IPS-18a (cell line): ENCODE data around the gene PPP1R26.
"Not testable (repeated sequence)": the region's sequence is repeated elsewhere in the genome, so short reads cannot be mapped to it uniquely, and the experiment has no call there.

Experiments used
- H3K27ac ChIP-seq: one replicate; pipeline ENCODE4 v1.5.1; 2013; ENCODE audit warnings: low read length
- H3K27me3 ChIP-seq: one replicate; pipeline ENCODE4 v1.6.1; 2013; ENCODE audit warnings: mild to moderate bottlenecking, low read length; ENCODE audit not compliant: control insufficient read depth, insufficient read depth
- H3K36me3 ChIP-seq: one replicate; pipeline ENCODE4 v1.6.1; 2013; ENCODE audit warnings: low read depth, low read length; ENCODE audit not compliant: control insufficient read depth
- H3K4me1 ChIP-seq: one replicate; pipeline ENCODE4 v1.6.1; 2013; ENCODE audit warnings: low read depth, low read length; ENCODE audit not compliant: control insufficient read depth
- H3K4me3 ChIP-seq: one replicate; pipeline ENCODE4 v1.5.1; 2013; ENCODE audit warnings: low read length
- H3K9ac ChIP-seq: one replicate; pipeline ENCODE4 v1.6.1; 2013; ENCODE audit warnings: mild to moderate bottlenecking, low read length, moderate library complexity
- H3K9me3 ChIP-seq: one replicate; pipeline ENCODE4 v1.6.1; 2013; ENCODE audit warnings: low read depth, low read length; ENCODE audit not compliant: control insufficient read depth

PPP1R26 gene

DNA sequence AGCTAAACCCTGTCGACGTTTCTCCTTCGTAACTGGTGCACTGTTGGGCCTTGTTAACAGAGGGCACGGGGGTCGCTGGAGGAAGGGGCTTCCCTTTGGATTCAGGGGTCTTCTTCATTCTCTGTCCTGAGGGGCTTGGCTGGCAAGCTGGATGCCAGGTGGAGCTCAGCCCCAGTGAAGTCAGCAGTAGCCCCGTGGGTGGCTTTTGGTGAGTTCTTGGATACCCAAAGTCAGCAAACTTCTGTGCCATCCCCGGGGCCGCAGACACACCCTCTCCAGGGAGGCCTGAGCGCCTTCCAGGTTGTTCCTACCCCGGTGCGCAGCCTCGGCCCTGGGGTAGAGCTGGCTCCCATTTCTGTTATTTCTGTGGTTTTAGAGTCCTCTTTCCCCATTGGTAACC, 54.1 kb downstream of the PPP1R26 start:
- Histone ChIP-seq H3K36me3 (no peaks in the 10 kb centered on the region), H3K27me3 (no peaks in the 10 kb centered on the region), H3K4me3 (no peak overlapping the region), H3K9ac (no peak overlapping the region), H3K27ac (no peak overlapping the region), H3K4me1 (no peaks in the 10 kb centered on the region), H3K9me3 (no peaks in the 10 kb centered on the region)

- not testable (repeated sequence) for H3K4me1 ChIP-seq, H3K9me3 ChIP-seq, H3K9ac ChIP-seq, H3K36me3 ChIP-seq, H3K27ac ChIP-seq, H3K27me3 ChIP-seq, H3K4me3 ChIP-seq
These were observed 54.7 kb downstream of the PPP1R26 start for GRCh38 chr9:135534192-135534711.

DNA sequence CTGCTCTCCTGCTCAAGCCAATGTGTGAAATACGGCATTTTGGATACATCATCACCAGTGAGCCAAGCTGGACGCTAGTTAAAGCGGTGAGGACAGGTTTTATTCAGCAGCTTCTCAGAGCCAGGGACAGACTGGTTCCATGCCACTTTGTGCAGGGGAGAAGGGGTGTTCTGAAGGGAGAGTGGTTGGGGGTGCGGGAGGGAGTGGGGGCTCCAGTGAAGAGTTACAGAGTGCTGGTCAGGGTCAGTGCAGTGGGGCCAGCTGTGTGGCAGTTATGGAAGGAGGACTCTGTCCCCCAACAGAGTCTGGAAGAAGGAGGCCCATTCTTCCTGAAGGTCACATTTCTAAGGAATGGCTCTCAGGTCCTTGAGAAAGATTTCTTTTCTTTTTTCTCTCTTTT, 55.2 kb downstream of the PPP1R26 start:
- H3K27me3 ChIP-seq, H3K9ac ChIP-seq, H3K9me3 ChIP-seq, H3K36me3 ChIP-seq, H3K27ac ChIP-seq, H3K4me3 ChIP-seq, H3K4me1 ChIP-seq: not testable (repeated sequence)

DNA sequence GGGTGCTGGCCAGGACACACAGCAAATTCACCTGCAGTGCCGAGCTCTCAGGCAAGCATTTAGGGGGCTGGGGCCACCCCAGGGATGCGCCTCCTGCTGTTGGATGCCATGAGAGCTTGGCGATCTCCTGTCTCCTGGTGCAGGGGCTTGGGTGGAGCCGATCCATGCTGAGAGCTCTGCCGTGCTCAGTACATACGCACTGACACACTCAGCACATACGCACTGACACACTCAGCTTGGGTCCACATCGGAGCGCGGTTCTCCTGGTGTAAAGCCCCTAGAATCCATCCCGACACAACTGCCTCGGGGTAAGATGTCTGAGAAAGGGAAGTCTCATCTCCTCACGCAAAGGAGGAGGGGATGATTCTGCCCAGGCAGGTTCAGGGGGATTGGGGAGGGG, 56.0 kb downstream of the PPP1R26 start:
- not testable (repeated sequence) for H3K36me3 ChIP-seq, H3K9ac ChIP-seq, H3K4me3 ChIP-seq, H3K27ac ChIP-seq, H3K27me3 ChIP-seq, H3K9me3 ChIP-seq, H3K4me1 ChIP-seq

DNA sequence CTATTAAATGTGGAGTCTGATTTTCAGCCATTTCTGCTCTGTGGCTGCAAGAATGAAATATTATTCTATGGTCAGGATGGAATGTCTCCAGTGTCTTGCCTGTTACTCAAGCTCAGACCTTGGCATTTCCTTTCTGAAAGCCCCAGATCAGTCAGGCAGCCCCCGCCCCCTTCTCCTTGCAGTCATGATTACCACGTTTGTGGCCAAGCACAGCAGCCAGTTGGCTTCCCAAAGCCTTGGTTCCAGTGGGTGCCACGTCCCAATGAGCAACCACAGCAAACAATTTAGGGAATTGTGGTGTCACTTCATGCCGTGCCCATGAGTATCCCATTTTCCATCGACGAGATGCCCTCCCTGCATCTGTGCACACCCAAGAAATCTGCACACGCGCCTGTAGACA, 56.6 kb downstream of the PPP1R26 start:
- no peaks in the 10 kb centered on the region for H3K27me3 ChIP-seq
- no peaks in the 10 kb centered on the region for H3K9me3 ChIP-seq
- no peak overlapping the region for H3K9ac ChIP-seq
- H3K4me3 ChIP-seq = no peak overlapping the region
- H3K27ac ChIP-seq = no peak overlapping the region
- no peaks in the 10 kb centered on the region for H3K4me1 ChIP-seq
- H3K36me3 ChIP-seq = no peaks in the 10 kb centered on the region
